ENCODE results near the gene SGCA. TPM values are rescaled to one million over a fixed set of nuclear protein-coding genes. Genes with fewer than 3 reads are reported as not detected.

Gene SGCA
- total and polyA plus RNA-seq, 2 donors (not counting 3 experiments of a cell fraction or from before 2014, with no cell fraction given), result not detected

GRCh38 chr17:50143461-50144176 is 22.2 kb upstream of the SGCA start:
- Histone ChIP-seq H4K20me1 (replicated peaks; ENCODE audit: control insufficient read depth, extremely low read depth, insufficient read depth, low read length) (no peaks in the 10 kb centered on the region), H3K4me1 (ENCODE audit: control insufficient read depth, extremely low read depth, insufficient read depth, low read length) (peaks cover 51% of the 10 kb centered on the region), H3K4me3 (replicated peaks in 1 of 3; ENCODE audit: insufficient read depth in 1 of 3, low read depth in 1 of 3, low read length in 3 of 3) (no peak overlapping the region), H3K36me3 (ENCODE audit: control insufficient read depth in 2 of 2, extremely low read depth in 1 of 2, insufficient read depth in 2 of 2, low read length in 2 of 2) (peaks cover 10 to 44% of the 10 kb centered on the region in 2 experiments), H2AFZ (ENCODE audit: low read depth, low read length) (no peak overlapping the region), H3K4me2 (ENCODE audit: insufficient read depth, low read length) (no peak overlapping the region), H3K27ac (ENCODE audit: insufficient read depth, low read depth, low read length) (no peak overlapping the region), H3K79me2 (ENCODE audit: control insufficient read depth, insufficient read depth, low read length) (peaks cover 63% of the 10 kb centered on the region), H3K9me1 (replicated peaks; ENCODE audit: control insufficient read depth, extremely low read depth, insufficient read depth, low read length) (no peaks in the 10 kb centered on the region), H3K9ac (replicated peaks; ENCODE audit: extremely low read depth, insufficient read depth, low read length) (no peak overlapping the region), H3K9me3 (replicated peaks; ENCODE audit: control insufficient read depth, insufficient read depth, low read length) (no peaks in the 10 kb centered on the region), H3K27me3 (ENCODE audit: control insufficient read depth in 2 of 2, insufficient read depth in 2 of 2, low read length in 2 of 2) (no peaks in the 10 kb centered on the region)
- CTCF ChIA-PET, result interaction anchor here (1.6 to 2.0 kb wide), 2 partner anchors 9 to 18 kb away, joined by 6 to 8 read pairs; no protein-coding TSS in a partner anchor
- no peak for TF ChIP-seq JUN (IDR thresholded peaks at IDR 0.05; ENCODE audit: borderline replicate concordance, insufficient read depth, insufficient read length, low read depth)
- DNase-seq (ENCODE audit: low read depth, low spot score) (no peak), FAIRE-seq (no peak)
- POLR2A ChIA-PET, result no interaction called here
- dilution Hi-C loops (cut with MboI; ENCODE audit: extremely low pct_ligation_motif_present, low sequenced_read_pairs), result no loop called here
- intact Hi-C loops (cut with micrococcal nuclease), result no loop called here
- BruUV-seq (replicated peaks), result no TSS peak

GRCh38 chr17:50144355-50144754 is 21.4 kb upstream of the SGCA start:
- FAIRE-seq, result no peak
- BruUV-seq (replicated peaks), result no TSS peak
- Histone ChIP-seq H3K9ac (replicated peaks; ENCODE audit: extremely low read depth, insufficient read depth, low read length) (no peak overlapping the region), H3K9me1 (replicated peaks; ENCODE audit: control insufficient read depth, extremely low read depth, insufficient read depth, low read length) (no peaks in the 10 kb centered on the region), H3K27me3 (ENCODE audit: control insufficient read depth in 2 of 2, insufficient read depth in 2 of 2, low read length in 2 of 2) (no peaks in the 10 kb centered on the region), H3K36me3 (ENCODE audit: control insufficient read depth in 2 of 2, extremely low read depth in 1 of 2, insufficient read depth in 2 of 2, low read length in 2 of 2) (peaks cover 3 to 37% of the 10 kb centered on the region in 2 experiments), H3K9me3 (replicated peaks; ENCODE audit: control insufficient read depth, insufficient read depth, low read length) (no peaks in the 10 kb centered on the region), H3K4me1 (ENCODE audit: control insufficient read depth, extremely low read depth, insufficient read depth, low read length) (peaks cover 51% of the 10 kb centered on the region), H4K20me1 (replicated peaks; ENCODE audit: control insufficient read depth, extremely low read depth, insufficient read depth, low read length) (no peaks in the 10 kb centered on the region), H3K27ac (ENCODE audit: insufficient read depth, low read depth, low read length) (no peak overlapping the region), H3K4me3 (replicated peaks in 1 of 3; ENCODE audit: insufficient read depth in 1 of 3, low read depth in 1 of 3, low read length in 3 of 3) (no peak overlapping the region), H2AFZ (ENCODE audit: low read depth, low read length) (no peak overlapping the region), H3K79me2 (ENCODE audit: control insufficient read depth, insufficient read depth, low read length) (peaks cover 69% of the 10 kb centered on the region), H3K4me2 (ENCODE audit: insufficient read depth, low read length) (no peak overlapping the region)
- TF ChIP-seq POLR2AphosphoS5 (IDR thresholded peaks at IDR 0.05; ENCODE audit: insufficient read depth, low read depth, low read length), result no peak
- TF ChIP-seq MAX (IDR thresholded peaks at IDR 0.05; ENCODE audit: insufficient read depth, insufficient read length), result peak; percentile 8
- ChIA-PET CTCF (no interaction called here), POLR2A (no interaction called here)
- dilution Hi-C loops (cut with MboI; ENCODE audit: extremely low pct_ligation_motif_present, low sequenced_read_pairs), result no loop called here
- no peak for DNase-seq (ENCODE audit: low read depth, low spot score)
- intact Hi-C loops (cut with micrococcal nuclease), result no loop called here

Measured in endothelial cell of umbilical vein (primary cell).